Transverse colon (tissue), 4 donors: ENCODE data around the gene CTRB1. TPM values are rescaled to one million over a fixed set of nuclear protein-coding genes. Genes with fewer than 3 reads are reported as not detected.

ENCODE experiments used
- DNase-seq: peaks from one replicate; pipeline ENCODE4 v3.0.0-alpha.2; 2019
- H3K27ac ChIP-seq, 4 donors: fragments of 200-600 bp; sonication (generic); 2 replicates each; pipeline ENCODE4 v1.5.1; 2016 to 2018; ENCODE audit warnings: inconsistent platforms in 4 of 4
- H3K27me3 ChIP-seq: fragments of 200-600 bp; sonication (generic); 2 replicates; pipeline ENCODE4 v1.5.1; 2017; ENCODE audit warnings: inconsistent platforms
- H3K36me3 ChIP-seq, 4 donors: fragments of 200-600 bp; sonication (generic); 2 replicates each; pipeline ENCODE4 v1.5.1; 2017 to 2019; ENCODE audit warnings: inconsistent platforms in 4 of 4
- H3K4me1 ChIP-seq, 4 donors: fragments of 200-600 bp; sonication (generic); 2 replicates each; pipeline ENCODE4 v1.5.1; 2017 to 2020; ENCODE audit warnings: inconsistent platforms in 4 of 4
- H3K4me3 ChIP-seq, 4 donors: fragments of 200-600 bp; sonication (generic); 1 replicate in 1 of 4; 2 replicates in 3 of 4; pipeline versions ENCODE4 v1.5.1 to v1.6.1; 2017 to 2019; ENCODE audit warnings: inconsistent platforms in 4 of 4
- H3K9me3 ChIP-seq, 2 donors: fragments of 200-600 bp; sonication (generic); 2 replicates each; pipeline ENCODE4 v1.5.1; 2017 to 2019; ENCODE audit warnings: inconsistent platforms in 2 of 2
- CTCF ChIP-seq, 5 experiments: fragments of 200-600 bp in 3 of 5; fragments of 450-650 bp in 2 of 5; sonication (generic) in 3 of 5; IDR thresholded peaks; 1 replicate in 2 of 5; 2 replicates in 3 of 5; pipeline ENCODE4 v1.5.1; 2016 to 2017; ENCODE audit warnings: antibody characterized with exemption in 5 of 5, inconsistent platforms in 3 of 5, mild to moderate bottlenecking in 2 of 5, moderate library complexity in 1 of 5
- EP300 ChIP-seq: sonication (generic); formaldehyde crosslinking; IDR thresholded peaks from one replicate; pipeline ENCODE4 v1.6.1; 2017; ENCODE audit warnings: antibody characterized with exemption, low read depth
- POLR2A ChIP-seq: fragments of 450-650 bp; IDR thresholded peaks from one replicate; pipeline ENCODE4 v1.6.1; 2016; ENCODE audit warnings: antibody characterized with exemption, mild to moderate bottlenecking, moderate library complexity
- POLR2AphosphoS5 ChIP-seq, 3 donors: sonication (generic); formaldehyde crosslinking; IDR thresholded peaks; one replicate each; pipeline ENCODE4 v1.6.1; 2016; ENCODE audit warnings: antibody characterized with exemption in 3 of 3
- whole genome bisulfite sequencing, 2 donors: methylation state at CpG; one replicate each; pipeline ENCODE4 v1.1.5; 2018; ENCODE audit warnings: low coverage in 1 of 2; 5-methylcytosine and 5-hydroxymethylcytosine counted together
- in situ Hi-C, 4 donors: fragments of 200-750 bp; cut with MboI; loops; one replicate each; pipeline versions ENCODE4 v1.15.0 to v1.15.1; 2017; ENCODE audit warnings: low sequenced_read_pairs in 3 of 4, low pct_ligation_motif_present in 1 of 4, low pct_unique_long_range_greater_than_20kb in 1 of 4
- intact Hi-C: fragments of 100-400 bp; cut with DNase I; formaldehyde crosslinking; loops from one replicate; pipeline ENCODE4 v1.15.1; 2023; ENCODE audit warnings: low total_unique reads
- total RNA-seq, 4 donors: library from RNA; depleted of rRNA; stranded (reverse); fragments of >200 nt; gene quantifications; one replicate each; pipeline ENCODE4 v1.1.0, GENCODE V29; 2016

CTRB1 gene
- total RNA-seq, 4 donors from 2014 or later = not detected

DNA sequence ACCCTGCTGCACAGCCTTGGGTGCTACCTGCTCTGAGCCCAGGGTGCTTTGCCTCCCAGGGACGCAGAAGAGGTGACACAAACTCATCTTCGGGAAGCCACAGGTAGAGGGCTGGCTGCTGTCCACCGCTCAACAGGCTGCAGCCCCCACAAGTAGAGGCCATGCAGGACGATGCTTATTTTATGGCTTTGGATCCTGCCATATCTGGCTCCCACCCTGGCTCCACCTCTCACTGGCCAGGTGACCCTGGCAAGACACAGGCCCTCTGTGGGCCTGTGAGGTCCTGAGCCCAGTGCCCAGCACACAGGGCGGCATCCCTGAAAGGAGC is 44.0 kb downstream of the CTRB1 start:
- TF ChIP-seq EP300 = no peak
- TF ChIP-seq POLR2AphosphoS5 (IDR thresholded peaks at IDR 0.05) = no peak
- TF ChIP-seq CTCF (IDR thresholded peaks at IDR 0.05) = no peak
- TF ChIP-seq POLR2A = no peak
- H3K27me3 ChIP-seq = no peaks in the 10 kb centered on the region
- no peaks in the 10 kb centered on the region for H3K36me3 ChIP-seq
- in situ Hi-C loops = no loop called here
- H3K9me3 ChIP-seq = no peaks in the 10 kb centered on the region
- peak overlapping the region; percentile 85 to 93 (median 90) for H3K27ac ChIP-seq
- intact Hi-C loops = loop anchor here (1.0 kb wide), 1 partner anchor 32 kb away; no protein-coding TSS in a partner anchor
- 74% methylated on average over 5 of the region's 5 CpGs; no CpG with 5 or more reads in 1 of the 2 donors for WGBS, 2 donors
- no peak overlapping the region for H3K4me3 ChIP-seq
- peaks cover 46 to 70% (median 63%) of the 10 kb centered on the region in 4 donors for H3K4me1 ChIP-seq
- DNase-seq = no peak

- Histone ChIP-seq H3K27me3 (no peaks in the 10 kb centered on the region), H3K9me3 (no peaks in the 10 kb centered on the region), H3K27ac (peak overlapping the region; percentile 85 to 93 (median 90)), H3K4me3 (peak overlapping the region in 1 of 4 donors; percentile 84), H3K4me1 (peaks cover 51 to 72% (median 59%) of the 10 kb centered on the region in 4 donors), H3K36me3 (no peaks in the 10 kb centered on the region)
- TF ChIP-seq EP300 (no peak), POLR2A (no peak), POLR2AphosphoS5 (IDR thresholded peaks at IDR 0.05) (no peak), CTCF (IDR thresholded peaks at IDR 0.05) (no peak)
- intact Hi-C loops (loop anchor here (1.0 kb wide), 1 partner anchor 33 kb away; no protein-coding TSS in a partner anchor), in situ Hi-C loops (no loop called here)
- 79 to 81% methylated on average over 4 to 14 of the region's 14 CpGs for WGBS, 2 donors
- DNase-seq = no peak
Measured at GRCh38 chr16:75263291-75263962, 44.6 kb downstream of the CTRB1 start.

GRCh38 chr16:75263963-75264445 is 45.2 kb downstream of the CTRB1 start:
- TF ChIP-seq POLR2A = no peak
- no peaks in the 10 kb centered on the region for H3K9me3 ChIP-seq
- in situ Hi-C loops (no loop called here), intact Hi-C loops (loop anchor here (1.0 kb wide), 1 partner anchor 34 kb away; no protein-coding TSS in a partner anchor)
- DNase-seq = peak; percentile 28
- no peaks in the 10 kb centered on the region for H3K27me3 ChIP-seq
- peak overlapping the region in 2 of 4 donors; percentile 84 to 86 for H3K4me3 ChIP-seq
- H3K27ac ChIP-seq = peak overlapping the region; percentile 85 to 93 (median 90)
- 51% methylated on average over 8 of the region's 8 CpGs; no CpG with 5 or more reads in 1 of the 2 donors for WGBS, 2 donors
- peaks cover 51 to 67% (median 55%) of the 10 kb centered on the region in 4 donors for H3K4me1 ChIP-seq
- no peaks in the 10 kb centered on the region for H3K36me3 ChIP-seq

GRCh38 chr16:75264457-75264998 is 45.7 kb downstream of the CTRB1 start:
- DNase-seq = no peak
- in situ Hi-C loops = no loop called here
- WGBS, 2 donors = 45% methylated on average over 14 of the region's 14 CpGs; no CpG with 5 or more reads in 1 of the 2 donors
- peaks cover 51 to 67% (median 55%) of the 10 kb centered on the region in 4 donors for H3K4me1 ChIP-seq
- H3K4me3 ChIP-seq = peak overlapping the region; percentile 77 to 93 (median 85)
- intact Hi-C loops = no loop called here
- no peaks in the 10 kb centered on the region for H3K36me3 ChIP-seq
- no peaks in the 10 kb centered on the region for H3K27me3 ChIP-seq
- TF ChIP-seq CTCF (IDR thresholded peaks at IDR 0.05) = no peak
- H3K27ac ChIP-seq = peak overlapping the region; percentile 85 to 93 (median 90)
- no peaks in the 10 kb centered on the region for H3K9me3 ChIP-seq
